ENCODE results near the gene ASAP2.

ASAP2 gene

DNA sequence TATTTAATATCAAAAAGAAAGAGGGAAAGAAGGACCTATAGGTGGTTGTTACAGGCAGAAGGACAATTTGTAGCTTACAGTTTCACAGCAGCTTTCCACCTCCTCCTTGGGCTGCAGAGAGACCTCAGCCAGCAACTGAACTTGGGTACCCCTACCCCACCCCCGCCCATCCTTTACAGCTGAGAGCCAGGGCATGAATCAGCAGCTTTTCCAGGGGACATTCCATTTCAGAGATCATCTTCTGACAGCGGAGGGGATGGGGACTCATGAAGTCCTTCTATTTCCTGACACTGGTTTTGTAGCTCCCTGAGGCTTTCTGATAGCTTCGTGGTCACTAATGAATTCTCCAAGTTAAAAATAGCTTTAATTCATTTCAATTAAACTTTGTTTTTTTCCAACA is 120.4 kb downstream of the ASAP2 start:
- Histone ChIP-seq H3K27ac (no peak overlapping the region), H3K4me1 (ENCODE audit: control insufficient read depth in 1 of 2, insufficient read depth in 1 of 2, low read depth in 1 of 2, low read length in 1 of 2) (no peaks in the 10 kb centered on the region), H3K4me3 (ENCODE audit: low read depth in 1 of 2, low read length in 1 of 2) (no peak overlapping the region), H3K36me3 (no peaks in the 10 kb centered on the region), H3K9me3 (no peaks in the 10 kb centered on the region), H3K27me3 (no peaks in the 10 kb centered on the region)
- no peak for TF ChIP-seq CTCF (IDR thresholded peaks at IDR 0.05)

DNA sequence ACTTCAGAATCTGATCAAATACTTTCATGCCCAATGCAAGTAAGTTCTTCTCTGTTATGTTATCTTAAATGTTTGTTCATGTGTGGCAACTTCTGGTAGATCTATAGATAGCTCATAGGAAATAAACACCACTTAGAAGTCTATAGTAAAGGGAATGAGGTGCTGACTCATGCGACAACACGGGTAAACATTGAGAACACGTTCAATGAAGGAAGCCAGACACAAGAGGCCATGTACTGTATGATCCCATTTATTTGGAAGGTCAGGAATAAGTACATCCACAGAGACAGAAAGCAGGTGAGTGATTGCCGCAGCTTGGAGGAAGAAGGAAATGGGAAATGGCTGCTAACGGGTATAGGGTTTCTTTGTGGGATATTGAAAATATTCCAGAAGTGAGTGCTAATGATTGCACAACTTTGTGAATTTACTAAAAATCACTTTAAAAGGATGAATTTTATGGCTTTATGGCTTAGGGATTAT is 121.3 kb downstream of the ASAP2 start:
- H3K27ac ChIP-seq = no peak overlapping the region
- H3K36me3 ChIP-seq = no peaks in the 10 kb centered on the region
- H3K9me3 ChIP-seq = no peaks in the 10 kb centered on the region
- no peaks in the 10 kb centered on the region for H3K4me1 ChIP-seq (ENCODE audit: control insufficient read depth in 1 of 2, insufficient read depth in 1 of 2, low read depth in 1 of 2, low read length in 1 of 2)
- H3K4me3 ChIP-seq (ENCODE audit: low read depth in 1 of 2, low read length in 1 of 2) = no peak overlapping the region
- no peak for TF ChIP-seq CTCF (IDR thresholded peaks at IDR 0.05)
- no peaks in the 10 kb centered on the region for H3K27me3 ChIP-seq

DNA sequence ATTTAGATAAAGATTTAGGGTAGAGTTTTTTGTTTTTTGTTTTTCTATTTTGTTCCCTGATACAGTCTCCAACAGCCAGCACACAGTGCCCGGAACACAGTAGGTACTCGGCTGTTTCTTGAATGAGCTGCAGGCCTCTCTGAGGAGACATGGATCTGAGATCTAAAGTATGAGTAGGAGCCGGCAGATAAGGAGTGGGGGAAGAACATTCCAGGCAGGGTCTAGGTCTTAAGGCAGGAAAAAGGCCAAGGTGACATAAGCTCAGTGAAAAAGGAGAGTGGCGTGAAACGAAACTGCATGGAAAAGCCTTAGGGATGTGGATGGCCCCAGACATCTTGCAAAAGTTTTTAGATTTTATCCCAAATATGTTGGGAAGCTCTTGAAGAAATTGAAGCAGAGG is 122.3 kb downstream of the ASAP2 start:
- Histone ChIP-seq H3K27me3 (no peaks in the 10 kb centered on the region), H3K36me3 (no peaks in the 10 kb centered on the region), H3K27ac (no peak overlapping the region), H3K4me3 (ENCODE audit: low read depth in 1 of 2, low read length in 1 of 2) (no peak overlapping the region), H3K4me1 (ENCODE audit: control insufficient read depth in 1 of 2, insufficient read depth in 1 of 2, low read depth in 1 of 2, low read length in 1 of 2) (no peaks in the 10 kb centered on the region), H3K9me3 (no peaks in the 10 kb centered on the region)
- no peak for TF ChIP-seq CTCF (IDR thresholded peaks at IDR 0.05)

DNA sequence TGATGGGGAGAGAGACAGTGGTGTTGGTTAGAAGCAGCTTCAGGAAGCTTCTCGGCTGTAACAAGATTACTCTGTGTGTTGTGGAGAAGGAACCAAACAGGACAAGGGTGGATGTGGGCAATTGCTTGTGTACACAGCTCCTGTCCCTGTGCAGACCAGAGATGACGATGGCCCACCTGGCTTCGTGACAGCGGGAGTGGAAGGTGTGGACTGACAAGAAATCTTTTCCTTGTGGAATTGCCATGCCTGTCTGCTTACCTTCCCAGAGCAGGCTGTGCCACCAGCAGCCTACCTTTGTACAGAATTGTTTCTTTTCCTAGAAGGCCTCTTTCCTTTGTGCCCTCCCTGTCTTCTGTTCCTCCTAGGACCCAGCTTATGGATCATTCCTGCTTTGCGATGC is 122.9 kb downstream of the ASAP2 start:
- Histone ChIP-seq H3K9me3 (no peaks in the 10 kb centered on the region), H3K27me3 (no peaks in the 10 kb centered on the region), H3K4me1 (ENCODE audit: control insufficient read depth in 1 of 2, insufficient read depth in 1 of 2, low read depth in 1 of 2, low read length in 1 of 2) (no peaks in the 10 kb centered on the region), H3K36me3 (no peaks in the 10 kb centered on the region), H3K4me3 (ENCODE audit: low read depth in 1 of 2, low read length in 1 of 2) (no peak overlapping the region), H3K27ac (no peak overlapping the region)
- TF ChIP-seq CTCF (IDR thresholded peaks at IDR 0.05) = no peak

GRCh38 chr2:9330612-9331270 is 124.1 kb downstream of the ASAP2 start:
- H3K4me1 ChIP-seq (ENCODE audit: control insufficient read depth in 1 of 2, insufficient read depth in 1 of 2, low read depth in 1 of 2, low read length in 1 of 2) = no peaks in the 10 kb centered on the region
- no peaks in the 10 kb centered on the region for H3K36me3 ChIP-seq
- TF ChIP-seq CTCF (IDR thresholded peaks at IDR 0.05) = no peak
- no peak overlapping the region for H3K4me3 ChIP-seq (ENCODE audit: low read depth in 1 of 2, low read length in 1 of 2)
- no peaks in the 10 kb centered on the region for H3K27me3 ChIP-seq
- H3K9me3 ChIP-seq = no peaks in the 10 kb centered on the region
- H3K27ac ChIP-seq = no peak overlapping the region
